ENCODE measurements around the gene CCR3.
"Not testable (repeated sequence)": the region's sequence is repeated elsewhere in the genome, so short reads cannot be mapped to it uniquely, and the experiment has no call there.

The CCR3 gene

GRCh38 chr3:46242120-46242519 lies at the start of gene CCR3:
Gene CCR3 (plus strand): TSS chr3:46242460. CDS start chr3:46265159, 22,699 bp downstream.
- DNase-seq (ENCODE audit: low read depth) = no peak

DNA sequence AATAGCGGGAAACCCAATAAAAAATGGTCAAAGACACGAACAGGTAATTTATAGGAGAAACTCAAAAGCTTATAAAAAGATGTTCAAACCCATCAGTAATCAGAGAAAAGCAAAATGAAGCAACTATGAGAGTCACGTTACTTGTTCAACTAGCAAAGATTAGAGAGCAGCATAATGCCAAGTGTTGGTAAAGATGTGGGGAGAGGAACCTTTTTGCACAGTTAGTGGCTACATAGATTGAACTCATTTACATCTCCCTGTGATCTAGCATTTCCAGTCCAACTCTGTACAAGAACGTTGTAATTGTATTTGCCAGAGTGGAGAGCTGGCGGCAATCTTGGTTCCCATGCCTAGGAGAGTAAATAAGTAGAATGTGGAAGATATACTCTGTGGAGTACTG lies 49.3 kb upstream of the CCR3 start:
- DNase-seq (ENCODE audit: low read depth) = no peak

- DNase-seq (ENCODE audit: low read depth) = peak; percentile 37
These were observed 48.8 kb upstream of the CCR3 start for GRCh38 chr3:46193436-46193835.

GRCh38 chr3:46194868-46195553 lies 47.2 kb upstream of the CCR3 start:
- DNase-seq (ENCODE audit: low read depth) = peak; percentile 12

GRCh38 chr3:46196261-46196957 lies 45.9 kb upstream of the CCR3 start:
- DNase-seq (ENCODE audit: low read depth) = no peak

DNA sequence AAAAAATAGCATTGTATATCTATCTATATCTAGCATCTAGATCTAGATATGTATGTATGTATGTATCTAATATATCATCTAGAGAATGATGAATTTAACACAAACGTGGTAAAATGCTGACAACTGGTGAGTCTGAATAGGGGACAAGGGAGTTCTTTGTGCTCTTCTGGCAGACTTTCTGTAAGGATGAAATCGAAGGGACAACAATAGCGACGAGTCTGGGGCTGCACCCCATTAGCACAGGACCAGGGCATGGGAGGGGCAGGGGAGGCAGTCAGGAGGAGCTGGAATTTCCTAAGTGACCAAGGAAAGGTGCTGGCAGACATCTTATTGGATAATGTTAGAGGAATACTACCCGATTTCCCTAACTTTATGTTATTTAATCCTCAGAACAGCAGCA lies 42.0 kb upstream of the CCR3 start:
- DNase-seq (ENCODE audit: low read depth) = no peak

DNA sequence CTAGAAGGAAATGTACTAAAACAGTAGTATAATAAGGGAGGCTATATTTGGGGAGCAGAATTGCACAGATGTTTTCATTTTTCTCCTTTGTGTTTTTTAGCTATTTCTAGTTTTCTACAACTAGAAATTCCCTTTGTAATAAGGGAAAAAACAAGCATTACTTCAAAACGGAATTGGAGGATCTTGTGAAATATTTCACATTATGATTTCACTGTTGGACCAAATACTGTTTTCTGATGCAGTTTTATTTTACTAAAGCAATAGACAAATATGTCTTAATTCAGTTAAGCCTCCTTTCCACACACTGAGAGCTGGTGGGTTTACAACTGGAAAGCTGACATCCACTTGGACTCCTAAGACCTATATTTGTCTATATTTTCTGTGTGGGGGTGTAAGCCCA lies 41.5 kb upstream of the CCR3 start:
- DNase-seq (ENCODE audit: low read depth) = no peak

DNA sequence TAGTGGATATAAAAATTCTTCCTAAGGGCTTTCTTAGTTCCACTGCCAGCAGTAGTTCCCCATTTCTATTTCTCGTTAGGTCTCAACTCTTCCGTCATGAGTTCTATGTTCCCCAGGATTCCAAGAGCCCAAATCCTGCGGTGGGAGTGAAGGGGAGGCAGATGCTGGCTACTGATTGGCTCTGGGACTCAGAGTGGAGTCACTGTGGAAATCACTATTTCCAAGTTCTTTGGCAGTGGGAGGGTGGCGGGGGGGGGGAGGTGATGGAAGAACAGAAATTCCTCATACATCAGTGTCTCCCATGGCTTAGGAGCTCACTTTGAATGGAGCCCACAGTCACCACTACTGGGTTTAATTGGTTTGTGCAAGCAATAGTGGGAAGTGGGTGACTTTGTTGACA lies 39.7 kb upstream of the CCR3 start:
- DNase-seq (ENCODE audit: low read depth) = no peak

- DNase-seq (ENCODE audit: low read depth) = no peak
These were observed 38.6 kb upstream of the CCR3 start for GRCh38 chr3:46203681-46204080.

DNA sequence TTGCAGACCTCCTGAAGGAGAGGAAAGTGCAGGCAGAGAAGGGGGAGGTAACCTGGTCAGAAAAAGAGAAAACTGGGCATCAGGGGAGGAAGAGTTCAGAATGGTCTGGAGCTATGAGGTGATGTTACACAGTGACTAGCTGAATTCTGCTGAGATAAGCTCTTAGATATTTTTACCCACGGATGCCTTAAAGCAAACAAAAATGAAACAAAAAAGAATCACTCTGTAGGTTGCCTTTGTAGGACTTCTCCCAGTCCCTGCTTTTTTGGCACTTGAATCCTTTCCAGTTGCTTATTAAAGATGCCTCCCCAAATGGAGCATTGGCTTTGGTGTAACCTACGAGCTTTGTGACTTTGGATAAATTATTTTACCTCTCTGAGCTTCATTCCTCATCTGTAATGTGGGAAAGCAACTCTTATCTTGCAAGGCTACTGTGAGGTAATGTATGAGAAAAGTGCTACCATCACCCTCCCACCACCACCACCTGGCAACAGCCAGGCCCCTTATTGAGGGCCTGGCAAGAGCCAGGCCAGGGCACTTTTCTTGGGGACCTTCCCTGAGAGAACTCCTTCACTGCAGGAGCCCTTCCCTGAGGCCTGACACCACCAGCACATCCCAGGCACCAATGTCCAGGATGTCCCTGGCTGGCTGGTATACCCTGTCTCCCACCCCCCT lies 36.8 kb upstream of the CCR3 start:
- DNase-seq (ENCODE audit: low read depth) = no peak

DNA sequence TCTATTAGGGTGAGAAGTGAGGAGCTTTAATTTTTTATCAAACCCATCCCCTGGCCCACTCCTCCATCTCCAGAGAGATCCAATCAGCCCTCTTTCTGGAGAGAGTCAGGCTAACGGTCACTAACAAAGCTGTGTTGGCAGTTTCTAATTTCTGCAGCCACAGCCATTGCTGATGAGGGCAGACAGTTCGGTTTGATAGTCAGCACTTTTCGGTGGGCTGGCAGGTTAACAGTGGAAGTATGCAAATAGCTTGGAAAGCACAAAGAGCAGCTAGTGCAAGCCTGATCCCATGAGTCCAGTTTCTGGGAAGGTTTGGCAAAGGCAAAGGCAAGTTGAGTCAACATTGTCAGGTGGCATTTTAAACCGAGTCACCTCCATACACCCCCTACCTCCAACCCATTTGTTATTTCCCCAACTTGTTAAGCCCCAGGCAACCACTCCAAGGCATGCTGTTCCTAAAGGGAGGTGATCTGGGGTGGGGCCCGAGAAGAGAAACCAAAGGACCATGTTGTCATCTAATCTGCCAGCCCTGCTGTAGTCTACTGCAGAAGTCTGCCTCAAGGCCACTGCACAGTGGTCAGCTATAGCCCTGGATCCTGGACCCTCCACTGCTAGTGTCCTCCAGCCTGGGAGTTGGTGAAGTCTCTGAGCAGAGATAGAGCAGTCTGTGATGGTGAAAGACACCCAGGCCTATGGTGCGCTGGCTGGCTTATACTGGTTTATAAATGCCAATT lies 35.8 kb upstream of the CCR3 start:
- DNase-seq (ENCODE audit: low read depth) = no peak

GRCh38 chr3:46207514-46207913 lies 34.7 kb upstream of the CCR3 start:
- DNase-seq (ENCODE audit: low read depth) = not testable (repeated sequence)

- peak; percentile 45 for DNase-seq (ENCODE audit: low read depth)
These were observed 34.0 kb upstream of the CCR3 start, which contains the start of gene CCR1 for GRCh38 chr3:46208167-46208704. Gene CCR1 (minus strand): TSS chr3:46208313. CDS start chr3:46204313, 4,000 bp downstream.

GRCh38 chr3:46209053-46209452 lies 33.2 kb upstream of the CCR3 start:
- no peak for DNase-seq (ENCODE audit: low read depth)

DNA sequence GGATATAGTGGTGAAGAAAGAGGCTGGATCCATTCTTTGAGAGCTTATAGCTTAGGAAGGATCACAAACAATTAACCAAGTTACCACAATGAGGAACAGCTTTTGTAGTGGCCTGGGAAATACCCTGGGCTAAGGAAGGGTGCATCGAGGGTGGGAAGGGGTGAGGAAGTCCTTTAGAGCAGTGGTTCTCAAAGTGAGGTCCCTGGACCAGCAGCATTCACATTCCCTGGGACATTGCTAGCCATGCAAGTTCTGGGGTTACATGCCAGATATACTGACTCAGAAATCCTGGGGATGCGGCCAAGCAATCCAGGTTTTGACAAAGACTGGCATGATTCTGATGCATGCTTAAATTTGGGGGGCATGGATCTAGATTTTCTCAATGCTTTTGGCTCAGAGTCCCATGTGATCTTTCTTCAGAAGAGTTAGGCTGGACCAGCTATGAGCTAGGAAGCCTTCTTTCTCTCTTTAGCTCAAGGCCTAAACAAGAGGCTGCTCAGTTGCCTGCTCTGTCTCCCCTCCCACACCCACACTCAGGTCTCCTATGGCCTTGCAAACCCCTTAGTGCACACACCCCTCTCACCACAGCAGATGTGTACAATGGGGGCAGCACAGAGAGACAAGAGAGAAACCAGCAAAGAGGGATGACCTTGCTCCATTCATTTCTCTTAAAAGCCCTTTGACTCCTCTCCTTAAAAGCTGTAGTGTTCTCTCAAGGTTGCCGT lies 32.4 kb upstream of the CCR3 start:
- no peak for DNase-seq (ENCODE audit: low read depth)

DNA sequence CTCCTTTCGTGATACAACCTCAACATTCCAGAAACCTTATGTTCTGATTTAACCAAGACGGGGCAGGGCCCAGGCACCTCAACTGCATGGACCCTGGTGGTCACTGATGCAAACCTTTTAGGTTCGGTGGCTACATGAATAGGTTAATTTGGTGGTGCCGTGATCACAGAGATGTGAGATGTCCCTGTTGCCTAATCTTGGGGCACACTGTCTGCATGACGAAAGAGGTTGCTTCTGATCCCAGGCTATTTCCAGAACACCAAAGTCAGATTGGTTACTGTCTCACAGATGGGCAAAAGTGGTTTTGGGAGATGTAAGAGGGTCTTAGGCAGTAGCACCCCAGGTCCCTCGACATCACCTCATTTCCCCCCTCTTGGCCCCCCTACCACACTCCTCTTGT lies 30.2 kb upstream of the CCR3 start:
- no peak for DNase-seq (ENCODE audit: low read depth)

- no peak for DNase-seq (ENCODE audit: low read depth)
These were observed 29.1 kb upstream of the CCR3 start for GRCh38 chr3:46213201-46213600.

DNA sequence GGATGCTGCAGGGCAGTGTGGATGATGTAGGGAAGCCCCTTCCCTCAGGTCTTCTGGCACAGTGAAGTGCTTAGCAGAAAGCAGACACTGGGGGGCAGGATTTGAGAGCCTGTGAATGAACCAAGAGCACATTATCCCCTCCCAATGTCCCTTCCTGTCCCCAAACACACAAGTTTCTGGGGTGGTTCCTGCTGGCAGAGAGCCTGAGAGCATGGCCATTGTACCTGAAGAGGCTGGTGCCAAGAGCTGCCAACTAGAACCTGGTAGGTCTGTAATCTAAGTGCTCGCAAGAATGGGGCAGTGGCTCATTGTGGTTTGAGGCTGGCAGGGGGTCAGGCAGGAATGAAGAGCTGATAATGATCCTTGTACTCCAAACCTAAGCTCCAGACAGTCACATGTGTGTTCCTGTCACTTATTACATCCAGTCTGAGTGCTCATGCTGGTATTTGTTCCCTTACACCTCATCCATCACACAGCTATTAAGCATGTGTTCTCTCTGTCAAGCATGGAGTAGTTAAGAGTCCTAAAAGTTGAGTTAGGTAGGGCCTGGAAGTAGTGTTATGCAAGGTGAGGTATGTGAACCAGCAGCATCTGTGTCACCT lies 27.4 kb upstream of the CCR3 start:
- no peak for DNase-seq (ENCODE audit: low read depth)

- peak; percentile 16 for DNase-seq (ENCODE audit: low read depth)
These were observed 26.3 kb upstream of the CCR3 start for GRCh38 chr3:46215810-46216414.

GRCh38 chr3:46218196-46218709 lies 24.0 kb upstream of the CCR3 start:
- no peak for DNase-seq (ENCODE audit: low read depth)
